ENCODE data around the gene RNF38.
"Not testable (repeated sequence)": the region's sequence is repeated elsewhere in the genome, so short reads cannot be mapped to it uniquely, and the experiment has no call there.

RNF38 gene

GRCh38 chr9:36341936-36342577 lies 58.0 kb downstream of the RNF38 start:
- Mint-ChIP-seq H3K4me1 (ENCODE audit: low read depth in 2 of 2) (no peaks in the 10 kb centered on the region), H3K27ac (peak overlapping the region; percentile 3 to 35), H3K9me3 (no peaks in the 10 kb centered on the region), H3K27me3 (no peaks in the 10 kb centered on the region), H3K36me3 (ENCODE audit: insufficient read depth) (peaks cover 91% of the 10 kb centered on the region), H3K4me3 (no peak overlapping the region)
- no peak for DNase-seq
- peak; percentile 33 for ATAC-seq (replicated peaks)

GRCh38 chr9:36337865-36338264 lies 62.2 kb downstream of the RNF38 start:
- Mint-ChIP-seq H3K4me1 (ENCODE audit: low read depth in 2 of 2) (no peaks in the 10 kb centered on the region), H3K27me3 (no peaks in the 10 kb centered on the region), H3K27ac (peak overlapping the region; percentile 46 to 51), H3K9me3 (no peaks in the 10 kb centered on the region), H3K4me3 (no peak overlapping the region), H3K36me3 (ENCODE audit: insufficient read depth) (peaks cover 83% of the 10 kb centered on the region)
- DNase-seq (no peak), ATAC-seq (replicated peaks) (no peak)

GRCh38 chr9:36337002-36337401 lies 63.1 kb downstream of the RNF38 start:
- Mint-ChIP-seq H3K4me1 (ENCODE audit: low read depth in 2 of 2) (no peaks in the 10 kb centered on the region), H3K36me3 (ENCODE audit: insufficient read depth) (peaks cover 74% of the 10 kb centered on the region), H3K9me3 (no peaks in the 10 kb centered on the region), H3K27ac (peak overlapping the region in 1 of 2 donors; percentile 51), H3K4me3 (no peak overlapping the region), H3K27me3 (no peaks in the 10 kb centered on the region)
- no peak for DNase-seq
- ATAC-seq (replicated peaks): no peak

GRCh38 chr9:36336131-36336907 lies 63.8 kb downstream of the RNF38 start:
- H3K4me1 Mint-ChIP-seq (ENCODE audit: low read depth in 2 of 2): no peaks in the 10 kb centered on the region
- H3K36me3 Mint-ChIP-seq (ENCODE audit: insufficient read depth): peaks cover 68% of the 10 kb centered on the region
- no peaks in the 10 kb centered on the region for H3K9me3 Mint-ChIP-seq
- ATAC-seq (replicated peaks) (no peak), DNase-seq (no peak)
- no peaks in the 10 kb centered on the region for H3K27me3 Mint-ChIP-seq
- H3K27ac Mint-ChIP-seq: no peak overlapping the region
- H3K4me3 Mint-ChIP-seq: no peak overlapping the region

GRCh38 chr9:36332006-36332405 lies 68.1 kb downstream of the RNF38 start:
- no peak for DNase-seq

GRCh38 chr9:36328798-36329411 lies 71.2 kb downstream of the RNF38 start:
- peak; percentile 65 for ATAC-seq (replicated peaks)

More at GRCh38 chr9:36332006-36332405, 68.1 kb downstream of the RNF38 start:
- H3K27me3 Mint-ChIP-seq: no peaks in the 10 kb centered on the region
- no peak for ATAC-seq (replicated peaks)
- peaks cover 27% of the 10 kb centered on the region for H3K36me3 Mint-ChIP-seq (ENCODE audit: insufficient read depth)
- H3K4me3 Mint-ChIP-seq: no peak overlapping the region
- H3K9me3 Mint-ChIP-seq: no peaks in the 10 kb centered on the region
- H3K4me1 Mint-ChIP-seq (ENCODE audit: low read depth in 2 of 2): peaks cover 0 to 6% of the 10 kb centered on the region in 2 donors
- H3K27ac Mint-ChIP-seq: no peak overlapping the region

GRCh38 chr9:36325081-36325828 lies 74.8 kb downstream of the RNF38 start:
- Mint-ChIP-seq H3K27ac (no peak overlapping the region), H3K4me3 (no peak overlapping the region), H3K36me3 (ENCODE audit: insufficient read depth) (no peaks in the 10 kb centered on the region), H3K27me3 (no peaks in the 10 kb centered on the region), H3K4me1 (ENCODE audit: low read depth in 2 of 2) (peaks cover 0 to 11% of the 10 kb centered on the region in 2 donors), H3K9me3 (no peaks in the 10 kb centered on the region)
- ATAC-seq (replicated peaks): no peak
- no peak for DNase-seq

More at GRCh38 chr9:36328798-36329411, 71.2 kb downstream of the RNF38 start:
- peak; percentile 49 to 51 (median 50) for DNase-seq
- no peaks in the 10 kb centered on the region for H3K9me3 Mint-ChIP-seq
- peak overlapping the region in 1 of 2 donors; percentile 62 for H3K27ac Mint-ChIP-seq
- H3K27me3 Mint-ChIP-seq: no peaks in the 10 kb centered on the region
- peaks cover 5% of the 10 kb centered on the region for H3K36me3 Mint-ChIP-seq (ENCODE audit: insufficient read depth)
- H3K4me1 Mint-ChIP-seq (ENCODE audit: low read depth in 2 of 2): peaks cover 0 to 8% of the 10 kb centered on the region in 2 donors
- no peak overlapping the region for H3K4me3 Mint-ChIP-seq

GRCh38 chr9:36323926-36324325 lies 76.1 kb downstream of the RNF38 start:
- Mint-ChIP-seq H3K36me3 (ENCODE audit: insufficient read depth) (no peaks in the 10 kb centered on the region), H3K4me3 (no peak overlapping the region), H3K4me1 (ENCODE audit: low read depth in 2 of 2) (peaks cover 0 to 10% of the 10 kb centered on the region in 2 donors), H3K27ac (no peak overlapping the region), H3K27me3 (peaks cover 4 to 6% of the 10 kb centered on the region in 2 donors), H3K9me3 (no peaks in the 10 kb centered on the region)
- ATAC-seq (replicated peaks) (no peak), DNase-seq (no peak)

- no peak overlapping the region for H3K27ac Mint-ChIP-seq
- no peak for ATAC-seq (replicated peaks)
- DNase-seq: no peak
Measured at GRCh38 chr9:36322462-36322861, 77.6 kb downstream of the RNF38 start.

GRCh38 chr9:36321903-36322302 lies 78.2 kb downstream of the RNF38 start:
- H3K4me3 Mint-ChIP-seq; H3K27ac Mint-ChIP-seq; H3K4me1 Mint-ChIP-seq (ENCODE audit: low read depth in 2 of 2); DNase-seq; H3K9me3 Mint-ChIP-seq; H3K36me3 Mint-ChIP-seq (ENCODE audit: insufficient read depth); ATAC-seq (replicated peaks): not testable (repeated sequence)
- H3K27me3 Mint-ChIP-seq: peaks cover 8 to 19% of the 10 kb centered on the region in 2 donors

More at GRCh38 chr9:36322462-36322861, 77.6 kb downstream of the RNF38 start:
- Mint-ChIP-seq H3K4me3 (no peak overlapping the region), H3K36me3 (ENCODE audit: insufficient read depth) (no peaks in the 10 kb centered on the region), H3K27me3 (peaks cover 8 to 19% of the 10 kb centered on the region in 2 donors), H3K9me3 (no peaks in the 10 kb centered on the region), H3K4me1 (ENCODE audit: low read depth in 2 of 2) (peaks cover 0 to 5% of the 10 kb centered on the region in 2 donors)

GRCh38 chr9:36320466-36320865 lies 79.6 kb downstream of the RNF38 start:
- no peak for ATAC-seq (replicated peaks)
- Mint-ChIP-seq H3K4me3 (no peak overlapping the region), H3K4me1 (ENCODE audit: low read depth in 2 of 2) (peaks cover 0 to 5% of the 10 kb centered on the region in 2 donors), H3K27ac (no peak overlapping the region), H3K27me3 (peaks cover 8 to 19% of the 10 kb centered on the region in 2 donors), H3K9me3 (no peaks in the 10 kb centered on the region), H3K36me3 (ENCODE audit: insufficient read depth) (no peaks in the 10 kb centered on the region)
- no peak for DNase-seq

- no peaks in the 10 kb centered on the region for H3K9me3 Mint-ChIP-seq
- ATAC-seq (replicated peaks): no peak
- H3K27me3 Mint-ChIP-seq: peaks cover 8 to 19% of the 10 kb centered on the region in 2 donors
- no peak overlapping the region for H3K4me3 Mint-ChIP-seq
- DNase-seq: no peak
- H3K4me1 Mint-ChIP-seq (ENCODE audit: low read depth in 2 of 2): peaks cover 0 to 5% of the 10 kb centered on the region in 2 donors
- no peak overlapping the region for H3K27ac Mint-ChIP-seq
- no peaks in the 10 kb centered on the region for H3K36me3 Mint-ChIP-seq (ENCODE audit: insufficient read depth)
Measured at GRCh38 chr9:36319806-36320205, 80.3 kb downstream of the RNF38 start.

- H3K36me3 Mint-ChIP-seq (ENCODE audit: insufficient read depth): no peaks in the 10 kb centered on the region
- no peak for DNase-seq
- no peaks in the 10 kb centered on the region for H3K9me3 Mint-ChIP-seq
- no peak overlapping the region for H3K27ac Mint-ChIP-seq
- no peak for ATAC-seq (replicated peaks)
- peaks cover 8 to 19% of the 10 kb centered on the region in 2 donors for H3K27me3 Mint-ChIP-seq
- H3K4me1 Mint-ChIP-seq (ENCODE audit: low read depth in 2 of 2): peaks cover 0 to 5% of the 10 kb centered on the region in 2 donors
- no peak overlapping the region for H3K4me3 Mint-ChIP-seq
Measured at GRCh38 chr9:36319183-36319582, 80.9 kb downstream of the RNF38 start.

Data from effector memory CD8-positive, alpha-beta T cell (primary cell).